ENCODE measurements around the gene GNB2.

The GNB2 gene

DNA sequence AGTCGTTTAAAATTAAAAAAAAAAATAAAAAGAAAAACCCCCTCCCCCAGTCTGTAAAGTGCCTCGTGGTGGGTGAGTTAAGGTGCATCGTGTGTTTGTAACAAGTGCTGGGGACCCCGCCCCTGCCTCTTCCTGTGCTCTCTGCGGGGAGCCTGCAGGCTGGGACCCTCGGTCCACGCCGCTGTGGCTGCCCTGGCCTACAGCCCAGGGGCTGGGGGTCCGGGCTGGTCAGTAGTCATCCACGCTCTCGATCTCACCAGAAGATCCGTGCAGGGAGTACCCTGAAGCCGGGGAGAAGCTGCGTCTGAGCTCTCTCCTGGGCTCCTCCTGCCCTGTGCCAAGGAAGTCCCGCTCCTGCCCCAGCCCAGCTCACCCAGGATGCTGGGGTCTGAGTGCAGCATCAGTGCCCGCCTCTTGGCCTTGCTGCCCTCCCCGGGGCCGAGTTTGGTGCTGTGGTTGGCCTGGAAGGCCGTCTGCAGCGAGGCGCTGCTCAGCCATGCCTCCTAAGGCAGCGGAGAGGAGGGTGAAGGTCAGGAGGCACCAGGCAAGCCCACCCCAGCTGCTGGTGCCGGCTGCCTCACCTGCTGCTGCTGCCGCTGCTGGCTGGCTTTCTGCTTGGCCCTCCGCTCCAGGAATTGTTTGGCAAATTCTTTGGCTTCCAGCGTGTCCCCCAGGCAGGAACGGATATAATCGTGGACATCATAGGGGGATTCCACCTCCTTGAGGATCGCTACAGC is 8.1 kb downstream of the GNB2 start:
- DNase-seq (ENCODE audit: low spot score), result no peak

- no peak for DNase-seq (ENCODE audit: low spot score)
These were observed 8.7 kb downstream of the GNB2 start for GRCh38 chr7:100682228-100682741.

GRCh38 chr7:100682991-100683658 is 9.6 kb downstream of the GNB2 start:
- peak; percentile 4 for DNase-seq (ENCODE audit: low spot score)

DNA sequence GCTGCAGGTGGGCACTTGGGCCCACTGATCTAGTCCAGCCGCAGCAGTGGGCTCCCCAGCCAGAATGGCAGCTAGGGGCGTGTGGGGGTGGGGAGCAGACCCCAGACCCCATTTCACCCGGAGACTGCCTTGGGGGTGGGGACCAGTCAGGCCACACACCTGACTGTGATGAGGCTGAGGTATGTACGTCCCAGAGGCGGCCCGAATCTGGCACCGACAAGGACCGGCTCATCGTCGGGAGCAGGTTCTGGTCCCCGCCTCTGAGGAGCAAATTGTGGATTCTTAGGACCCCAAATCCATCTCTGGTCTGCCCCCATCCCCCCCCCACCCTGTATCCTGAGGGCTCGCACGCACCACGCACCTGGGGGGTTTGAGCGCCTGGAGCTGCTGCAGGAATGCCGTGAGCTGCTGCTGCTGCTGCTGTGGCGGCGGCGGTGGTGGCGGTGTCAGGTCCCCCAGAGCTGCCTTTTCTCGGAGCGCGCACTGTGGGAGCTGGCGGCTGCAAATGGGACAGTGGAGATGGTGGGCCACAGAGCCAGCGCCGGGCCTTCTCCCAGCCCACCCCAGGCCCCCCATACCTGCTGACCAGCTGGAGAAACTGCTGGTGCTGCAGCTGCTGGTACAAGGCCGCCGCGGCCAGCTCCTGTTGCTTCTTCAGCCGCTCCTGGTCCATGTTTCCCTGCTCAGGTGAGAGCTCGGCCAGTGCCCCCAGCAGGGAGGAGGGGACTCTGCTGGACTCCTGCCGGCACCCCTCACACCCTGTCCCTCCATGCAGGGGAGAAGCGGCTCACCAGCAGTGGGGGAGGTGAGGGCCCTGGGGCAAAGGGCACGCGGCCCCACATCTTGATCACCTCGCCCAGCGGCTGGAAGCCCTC is 10.4 kb downstream of the GNB2 start:
- no peak for DNase-seq (ENCODE audit: low spot score)

- DNase-seq (ENCODE audit: low spot score), result no peak
These were observed 11.0 kb downstream of the GNB2 start for GRCh38 chr7:100684534-100685042.

DNA sequence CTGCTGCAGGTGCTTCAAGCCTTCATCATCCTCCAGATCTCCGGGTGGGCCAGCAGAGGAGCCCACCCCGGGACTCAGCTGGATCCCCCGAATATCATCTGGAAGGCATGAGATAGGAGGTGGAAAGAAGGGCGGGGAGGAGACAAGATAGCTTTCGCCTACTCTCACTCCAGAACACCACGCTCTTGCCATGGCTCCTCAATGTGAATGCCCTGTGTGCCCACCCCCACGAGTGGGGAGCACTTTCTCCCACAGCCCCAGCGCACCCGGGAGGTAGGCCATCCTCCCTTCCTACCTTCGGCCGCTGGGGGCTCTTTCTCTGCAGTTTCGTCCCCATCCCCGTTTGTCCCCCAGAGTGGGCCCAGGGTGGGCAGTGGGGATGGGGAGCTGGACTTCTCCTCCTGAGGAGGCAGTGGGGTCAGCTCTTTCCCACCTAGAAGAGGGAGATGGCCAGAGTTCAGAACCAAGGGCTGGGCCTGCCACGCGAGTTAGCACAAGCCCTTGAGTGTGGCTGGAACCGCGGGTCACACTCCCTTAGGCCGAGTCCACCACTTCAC is 11.6 kb downstream of the GNB2 start:
- DNase-seq (ENCODE audit: low spot score), result no peak

GRCh38 chr7:100685631-100686145 is 12.1 kb downstream of the GNB2 start:
- no peak for DNase-seq (ENCODE audit: low spot score)

- no peak for DNase-seq (ENCODE audit: low spot score)
These were observed 12.8 kb downstream of the GNB2 start for GRCh38 chr7:100686201-100686821.

DNA sequence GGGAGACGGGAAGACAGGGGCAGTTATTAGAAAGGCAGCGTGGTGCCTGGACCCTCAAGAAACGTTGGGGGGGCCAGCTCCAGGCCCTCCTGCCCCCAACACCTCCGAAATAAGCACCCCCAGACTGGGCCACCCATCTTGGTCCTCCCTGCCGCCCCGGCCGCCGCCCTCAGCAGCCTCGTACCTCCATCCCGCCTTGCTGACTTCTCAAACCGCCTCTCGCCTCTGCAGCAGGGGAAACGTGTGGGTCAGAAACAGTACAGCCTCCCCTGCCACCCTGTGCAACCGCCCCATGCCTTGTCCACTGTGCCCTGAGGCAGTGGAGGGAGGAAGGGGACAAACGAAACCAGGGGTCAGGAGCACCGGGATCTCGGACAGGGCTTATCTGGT is 13.3 kb downstream of the GNB2 start:
- DNase-seq (ENCODE audit: low spot score), result no peak

DNA sequence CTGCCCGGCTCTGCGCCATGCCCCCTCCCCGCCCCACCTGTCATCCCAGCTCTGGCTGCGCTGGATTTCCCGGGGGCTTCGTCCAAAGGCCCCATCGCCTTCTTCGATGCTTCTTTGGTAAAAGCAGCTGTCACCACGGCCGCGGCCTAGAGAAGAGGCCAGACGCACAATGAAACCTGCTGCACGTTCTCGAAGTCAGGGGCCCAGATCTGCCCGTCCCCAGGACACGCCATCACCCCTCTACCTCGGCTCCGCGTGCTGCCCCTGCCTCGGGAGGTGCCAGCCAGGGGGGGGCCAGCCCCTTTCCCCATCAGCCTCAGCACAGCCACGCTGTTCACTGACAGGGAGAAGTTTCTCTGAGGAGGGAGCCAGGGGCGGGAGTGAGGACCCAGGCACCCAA is 13.7 kb downstream of the GNB2 start:
- no peak for DNase-seq (ENCODE audit: low spot score)

DNA sequence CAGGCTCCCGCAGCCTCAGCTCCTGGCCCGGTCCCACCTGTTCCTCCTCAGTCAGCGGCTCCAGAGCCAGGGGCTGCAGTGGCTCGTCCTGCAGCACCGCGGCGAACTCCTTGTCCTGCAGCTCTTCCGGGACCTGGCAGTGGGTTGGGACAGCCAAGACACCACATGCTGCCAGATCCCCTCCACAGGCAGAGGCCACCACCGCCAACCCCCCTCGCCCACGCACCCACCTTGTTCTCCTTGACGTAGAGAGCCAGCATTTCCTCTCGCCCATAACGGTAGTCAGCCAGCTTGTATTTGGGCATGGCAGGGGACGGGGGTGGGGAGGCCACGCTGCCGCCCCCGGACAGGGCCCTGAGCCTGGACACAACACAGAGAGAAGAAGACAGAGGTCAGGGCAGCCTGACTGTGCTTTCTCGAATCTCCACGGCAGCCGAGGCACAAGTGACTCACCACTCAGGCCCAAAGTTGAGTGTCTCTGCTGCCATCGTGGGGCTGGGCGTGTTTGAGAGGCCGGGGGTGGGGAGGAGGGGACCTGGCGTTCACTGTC is 14.3 kb downstream of the GNB2 start:
- no peak for DNase-seq (ENCODE audit: low spot score)

GRCh38 chr7:100688326-100688860 is 14.9 kb downstream of the GNB2 start:
- no peak for DNase-seq (ENCODE audit: low spot score)

DNA sequence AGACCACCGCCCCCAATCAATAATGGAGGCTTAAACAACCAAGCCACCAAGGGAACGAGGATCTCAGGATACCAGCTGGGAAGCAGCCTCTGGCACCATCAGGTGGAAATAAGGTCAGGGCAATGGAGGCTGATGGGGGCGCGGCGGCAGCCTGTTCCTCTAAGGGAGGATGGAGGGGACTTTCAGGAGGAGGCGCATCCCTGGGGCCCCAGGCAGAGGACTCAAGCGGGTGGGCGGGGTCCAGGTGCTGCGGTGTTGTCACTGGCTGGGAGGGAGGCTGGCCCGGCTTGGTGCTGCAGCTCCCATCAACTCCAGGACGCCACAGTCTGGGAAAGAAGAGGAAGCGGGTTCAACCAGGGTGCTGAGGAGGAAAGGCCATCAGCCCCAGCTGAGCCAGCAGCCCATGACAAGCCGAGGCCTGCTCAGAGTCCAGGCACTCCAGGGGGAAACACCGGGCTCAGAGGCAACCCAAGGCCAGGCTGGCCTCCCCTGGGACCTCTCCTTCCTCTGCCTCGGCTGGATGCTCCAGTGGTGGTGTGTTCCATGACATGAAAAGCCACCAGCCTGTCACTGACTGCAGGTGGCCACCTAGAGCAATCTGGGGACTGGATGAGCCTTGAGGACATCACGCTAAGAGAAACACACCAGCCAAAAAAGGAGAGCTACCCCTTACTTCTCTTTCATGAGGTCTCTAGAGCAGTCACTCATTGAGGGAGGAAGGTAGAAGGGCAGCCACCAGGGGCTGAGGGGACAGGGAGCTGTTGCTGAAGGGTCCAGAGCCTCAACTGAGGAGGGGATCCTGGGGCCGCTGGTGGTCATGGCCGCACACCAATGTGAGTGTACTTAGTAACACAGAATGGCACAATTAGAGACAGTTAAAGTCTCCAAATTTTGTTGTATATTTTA is 15.9 kb downstream of the GNB2 start:
- DNase-seq (ENCODE audit: low spot score), result no peak

GRCh38 chr7:100691676-100692577 is 18.4 kb downstream of the GNB2 start:
- DNase-seq (ENCODE audit: low spot score), result peak; percentile 87

DNA sequence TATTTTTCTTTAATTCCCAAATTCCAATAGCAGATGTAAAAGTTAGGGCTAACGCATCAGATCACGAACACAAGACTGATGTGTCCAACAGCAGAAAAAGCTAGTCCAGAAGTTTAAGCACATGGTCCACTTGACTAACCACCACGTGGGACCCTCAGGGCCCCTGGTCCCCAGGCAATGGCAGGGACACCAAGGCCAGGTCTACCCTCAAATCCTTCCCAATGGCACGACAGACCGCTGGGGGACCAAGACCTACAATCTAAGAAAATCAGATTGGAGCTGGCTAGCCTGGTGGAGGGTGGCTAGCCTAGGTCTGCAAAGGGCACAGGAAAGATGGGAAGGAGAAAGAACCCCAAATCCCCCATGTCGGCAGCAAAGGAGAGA is 19.0 kb downstream of the GNB2 start:
- DNase-seq (ENCODE audit: low spot score), result peak; percentile 1

DNA sequence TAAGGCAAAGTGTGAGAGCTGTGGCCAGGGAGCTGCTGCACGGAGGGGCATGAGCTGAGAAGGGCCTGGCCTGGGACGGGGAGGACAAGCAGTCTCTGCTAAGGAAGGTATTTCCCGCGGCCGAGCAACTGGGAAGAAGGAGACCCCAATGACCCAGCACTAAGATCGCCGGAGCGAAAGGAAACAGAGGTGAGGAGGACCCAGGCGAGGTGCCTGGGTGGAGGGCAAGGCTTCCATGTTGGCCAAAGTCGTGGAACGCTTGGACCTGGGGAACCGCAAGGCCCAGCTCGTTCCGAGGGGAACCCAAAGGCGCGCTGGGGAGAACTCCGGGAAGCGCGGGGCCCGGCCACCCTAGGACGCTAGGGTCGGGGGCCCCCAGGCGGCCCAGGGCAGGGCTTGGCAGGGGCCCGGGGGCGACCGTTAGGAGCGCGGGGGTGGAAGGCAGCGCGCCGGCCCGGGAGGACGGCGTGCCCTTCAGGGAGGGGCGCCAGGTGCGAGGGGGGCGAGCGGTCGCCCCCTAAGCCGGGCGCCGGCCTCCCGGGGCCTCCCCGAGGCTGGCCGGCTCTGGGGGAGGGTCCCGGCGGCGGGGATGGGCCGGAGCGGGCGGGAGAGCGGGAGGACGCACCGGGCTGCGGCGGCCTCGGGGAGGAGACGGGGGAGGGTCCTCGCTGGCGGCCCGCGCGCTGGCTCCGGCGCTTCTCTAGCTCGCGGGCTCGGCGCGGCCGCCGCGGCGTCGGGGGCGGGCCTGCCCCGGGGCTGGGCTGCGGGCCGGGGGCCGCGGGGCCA is 20.0 kb downstream of the GNB2 start:
- peak; percentile 4 for DNase-seq (ENCODE audit: low spot score)

DNA sequence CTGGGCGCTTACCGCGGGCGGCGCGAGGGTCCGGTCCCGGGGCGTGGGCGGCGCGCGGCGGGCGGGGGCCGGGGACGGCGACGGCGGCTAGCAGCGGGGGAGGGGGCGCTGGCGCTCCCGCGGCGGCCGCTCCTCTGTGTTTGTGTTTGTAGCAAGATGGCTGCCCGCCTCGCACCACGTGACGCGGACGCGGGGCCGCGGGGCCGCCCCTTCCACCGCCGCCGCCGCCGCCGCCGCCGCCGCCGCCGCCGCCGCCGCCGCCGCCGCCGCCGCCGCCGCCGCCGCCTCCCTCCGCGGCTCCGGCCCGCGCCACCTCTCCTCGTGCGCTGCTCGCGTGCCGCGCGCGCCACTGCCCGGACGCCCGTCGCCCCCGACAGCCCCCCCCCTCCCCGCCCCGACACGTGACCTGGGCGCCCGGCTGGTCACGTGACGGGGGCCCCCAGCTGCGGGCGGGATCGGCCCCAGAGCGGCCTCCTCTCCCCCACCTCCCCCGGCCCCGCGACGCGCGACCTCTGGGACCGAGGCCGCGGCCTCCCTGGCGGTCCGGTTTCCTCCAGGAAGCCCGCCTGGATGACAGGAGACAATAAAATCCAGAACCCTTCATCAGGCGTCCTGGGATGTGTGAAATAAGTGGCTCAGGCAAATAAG is 20.7 kb downstream of the GNB2 start, which contains the start of gene GIGYF1:
GIGYF1 (minus strand) TSS at position 153 of the 648 bp plus-strand sequence. CDS start 6,012 bp downstream, outside the sequence.
- peak; percentile 79 for DNase-seq (ENCODE audit: low spot score)

Measured in Ammon's horn (tissue), 1 donor.